Endothelial cell of hepatic sinusoid (primary cell): Measurements from ENCODE around the gene PRSS37.

Experiments
- in situ Hi-C: cut with HindIII; loops from 2 replicates; pipeline ENCODE4 v1.10.0; 2017; ENCODE audit warnings: low sequenced_read_pairs

The PRSS37 gene

GRCh38 chr7:141789917-141790316 lies 51.4 kb downstream of the PRSS37 start, which contains the start of gene TAS2R5:
Gene TAS2R5, plus strand, starts transcription at chr7:141790217. Its CDS starts 145 bp downstream, at chr7:141790362.
- in situ Hi-C loops: no loop called here

GRCh38 chr7:141788296-141788695 lies 53.0 kb downstream of the PRSS37 start:
- in situ Hi-C loops: no loop called here
